ENCODE measurements around the gene AKAP8L. TPM values are rescaled to one million over a fixed set of nuclear protein-coding genes. Genes with fewer than 3 reads are reported as not detected.
A peak's percentile ranks its signal among the peaks of the same experiment; 100 is the strongest.

Gene AKAP8L
- total RNA-seq, 1 donor: 69.5 TPM

DNA sequence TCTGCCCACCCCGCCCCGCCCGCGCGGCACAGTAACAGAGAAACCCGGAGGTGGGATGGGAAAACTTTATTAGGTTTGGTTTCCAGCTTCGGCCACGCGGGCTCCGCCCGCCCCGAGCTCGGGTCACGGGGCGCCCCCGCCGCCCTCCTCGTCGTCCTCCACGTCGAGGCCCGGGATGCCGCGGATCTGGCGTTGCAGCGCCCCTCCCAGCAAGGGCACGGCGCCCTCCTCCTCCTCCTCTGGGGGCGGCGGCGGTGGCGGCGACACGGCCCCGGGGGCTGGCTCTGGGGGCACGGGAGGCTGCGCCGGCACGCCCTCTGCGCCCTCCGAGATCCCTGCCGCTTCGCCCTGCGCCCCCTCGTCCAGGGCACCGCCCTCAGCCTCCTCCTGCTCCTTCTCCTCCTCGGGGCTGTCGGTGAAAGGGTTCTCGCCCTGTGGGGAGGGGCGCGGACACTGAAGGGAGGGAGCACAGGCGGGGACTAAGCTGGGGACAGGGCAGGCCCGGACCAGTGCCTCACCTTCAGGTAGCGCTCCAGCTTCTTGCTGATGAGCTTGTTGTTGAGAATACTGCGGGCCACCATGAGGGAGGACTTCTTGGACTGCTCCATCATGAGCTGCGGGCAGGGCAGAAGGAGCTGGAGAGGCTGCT is 38.7 kb downstream of the AKAP8L start:
- Histone ChIP-seq H3K4me2 (ENCODE audit: insufficient read depth, low read length) (peak overlapping the region; percentile 90), H4K20me1 (ENCODE audit: insufficient read depth, low read length) (peaks cover 14% of the 10 kb centered on the region), H2AFZ (ENCODE audit: low read length) (peak overlapping the region; percentile 72), H3K4me1 (ENCODE audit: insufficient read depth, low read length) (peaks cover 24% of the 10 kb centered on the region), H3K79me2 (ENCODE audit: insufficient read depth, low read length) (peaks cover 45% of the 10 kb centered on the region), H3K27ac (ENCODE audit: low read depth, low read length) (peak overlapping the region; percentile 66), H3K4me3 (ENCODE audit: insufficient read depth, low read length) (peak overlapping the region; percentile 99), H3K27me3 (ENCODE audit: insufficient read depth, low read length) (no peaks in the 10 kb centered on the region), H3K9me3 (ENCODE audit: low read depth, low read length) (no peaks in the 10 kb centered on the region), H3K36me3 (ENCODE audit: insufficient read depth, low read length) (peaks cover 4% of the 10 kb centered on the region)
- peak; percentile 79 for DNase-seq (ENCODE audit: insufficient read length, low spot score, missing footprints)
- TF ChIP-seq CTCF (IDR thresholded peaks at IDR 0.05; ENCODE audit: extremely low read depth, low read depth, low read length): no peak

DNA sequence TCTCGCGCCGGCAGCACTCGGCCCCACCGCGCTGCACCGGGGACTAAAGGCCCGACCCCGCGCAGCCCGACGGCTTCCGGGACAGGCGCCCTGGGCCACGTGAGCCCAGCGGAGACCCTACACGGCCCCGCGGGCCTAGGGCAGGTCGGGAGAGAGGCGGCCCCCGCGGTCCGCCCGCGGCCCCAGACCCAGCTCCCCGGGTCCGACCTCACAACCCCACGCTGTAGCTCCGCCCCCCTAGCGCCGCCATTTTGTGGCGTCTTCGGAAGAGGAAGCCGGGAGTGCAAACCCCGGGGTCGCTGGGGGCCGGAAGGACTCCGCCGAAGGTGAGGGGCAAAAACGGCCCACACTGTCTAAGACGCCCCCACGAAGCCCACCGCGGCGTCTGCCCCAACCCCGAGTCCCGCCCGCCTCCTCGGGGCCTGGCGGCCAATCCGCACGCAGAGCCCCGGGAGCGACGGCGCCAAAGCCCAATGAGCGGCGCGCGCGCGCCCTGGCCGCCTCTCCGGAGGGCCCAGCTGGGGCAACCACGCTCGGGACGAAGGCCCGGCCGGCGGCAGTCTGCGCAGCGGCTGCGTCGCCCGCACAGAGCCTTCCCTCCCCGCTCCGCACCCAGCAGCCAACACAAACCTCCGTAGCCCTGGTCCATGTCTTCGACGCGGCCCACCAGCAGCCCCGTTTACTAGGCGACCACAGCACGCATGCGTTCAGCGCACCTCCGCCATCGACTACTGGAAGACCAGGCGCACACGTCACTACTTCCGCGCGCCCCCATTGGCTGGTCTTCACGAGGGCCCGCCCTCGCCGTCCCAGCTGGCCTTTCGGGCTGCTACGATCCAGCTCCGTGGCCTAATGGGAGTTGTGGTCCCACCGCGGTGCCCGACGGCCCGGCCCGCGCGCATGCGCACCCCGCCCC is 39.4 kb downstream of the AKAP8L start, which contains the start of gene AKAP8:
Gene AKAP8, minus strand, starts transcription at position 705 of the 916 bp plus-strand sequence. Its CDS starts 56 bp downstream, at position 649.
- no peak for TF ChIP-seq CTCF (IDR thresholded peaks at IDR 0.05; ENCODE audit: extremely low read depth, low read depth, low read length)
- peaks cover 50% of the 10 kb centered on the region for H3K79me2 ChIP-seq (ENCODE audit: insufficient read depth, low read length)
- H4K20me1 ChIP-seq (ENCODE audit: insufficient read depth, low read length): peaks cover 22% of the 10 kb centered on the region

GRCh38 chr19:15378534-15379082 is 40.2 kb downstream of the AKAP8L start:
- Histone ChIP-seq H4K20me1 (ENCODE audit: insufficient read depth, low read length) (peaks cover 29% of the 10 kb centered on the region), H3K79me2 (ENCODE audit: insufficient read depth, low read length) (peaks cover 57% of the 10 kb centered on the region), H2AFZ (ENCODE audit: low read length) (peak overlapping the region; percentile 73), H3K4me1 (ENCODE audit: insufficient read depth, low read length) (peaks cover 27% of the 10 kb centered on the region), H3K27ac (ENCODE audit: low read depth, low read length) (peak overlapping the region; percentile 99), H3K4me2 (ENCODE audit: insufficient read depth, low read length) (peak overlapping the region; percentile 86), H3K4me3 (ENCODE audit: insufficient read depth, low read length) (peak overlapping the region; percentile 99), H3K36me3 (ENCODE audit: insufficient read depth, low read length) (peaks cover 4% of the 10 kb centered on the region), H3K9me3 (ENCODE audit: low read depth, low read length) (no peaks in the 10 kb centered on the region), H3K27me3 (ENCODE audit: insufficient read depth, low read length) (no peaks in the 10 kb centered on the region)
- DNase-seq (ENCODE audit: insufficient read length, low spot score, missing footprints): peak; percentile 93
- no peak for TF ChIP-seq CTCF (IDR thresholded peaks at IDR 0.05; ENCODE audit: extremely low read depth, low read depth, low read length)

More for the DNA sequence above, 39.4 kb downstream of the AKAP8L start, which contains the start of gene AKAP8:
- no peaks in the 10 kb centered on the region for H3K9me3 ChIP-seq (ENCODE audit: low read depth, low read length)
- peak within 1 kb of the TSS; percentile 90 for H3K4me2 ChIP-seq (ENCODE audit: insufficient read depth, low read length)
- H3K4me1 ChIP-seq (ENCODE audit: insufficient read depth, low read length): peaks cover 27% of the 10 kb centered on the region
- peak within 1 kb of the TSS; percentile 99 for H3K4me3 ChIP-seq (ENCODE audit: insufficient read depth, low read length)
- H3K27ac ChIP-seq (ENCODE audit: low read depth, low read length): peak within 1 kb of the TSS; percentile 99
- H2AFZ ChIP-seq (ENCODE audit: low read length): peak within 1 kb of the TSS; percentile 73
- peak; percentile 100 for DNase-seq (ENCODE audit: insufficient read length, low spot score, missing footprints)
- no peaks in the 10 kb centered on the region for H3K27me3 ChIP-seq (ENCODE audit: insufficient read depth, low read length)
- H3K36me3 ChIP-seq (ENCODE audit: insufficient read depth, low read length): peaks cover 4% of the 10 kb centered on the region
